MM.1S (cell line): ENCODE results near the gene CBX7.

Source experiments
- EZH2 ChIP-seq: fragments of 300-600 bp; sonication (generic); optimal IDR thresholded peaks from 2 replicates; pipeline ENCODE3; 2017; ENCODE audit warnings: low read depth, mild to moderate bottlenecking, antibody characterized with exemption, low read length, mixed read lengths
- EZH2phosphoT487 ChIP-seq: fragments of 300-600 bp; sonication (generic); IDR thresholded peaks from 2 replicates; pipeline ENCODE4 v1.6.1; 2018; ENCODE audit warnings: antibody characterized with exemption, low read length
- TF ChIP-seq, protein P1 (sequence below): fragments of 300-600 bp; sonication (generic); IDR thresholded peaks from 2 replicates; pipeline ENCODE4 v1.5.1; 2016; ENCODE audit warnings: antibody characterized with exemption, low read length, mixed read lengths

DNA sequence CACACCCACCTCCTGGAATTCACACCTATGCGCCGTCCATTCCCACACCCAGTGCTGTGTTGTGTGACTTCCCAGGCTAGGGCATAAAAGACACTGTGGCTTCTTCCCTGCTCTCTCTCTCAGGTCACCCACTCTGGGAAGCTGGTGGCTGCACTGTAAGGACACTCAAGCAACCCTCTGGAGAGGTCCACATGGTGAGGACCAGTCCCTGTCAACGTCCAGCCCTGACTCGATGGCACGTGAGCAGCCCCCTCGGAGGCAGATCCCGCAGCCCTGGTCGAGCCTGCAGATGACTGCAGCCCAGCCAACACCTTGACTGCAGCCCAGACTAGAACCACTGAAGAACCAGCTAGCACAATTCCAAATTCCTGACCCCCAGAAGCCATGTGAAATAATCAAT, 16.2 kb downstream of the CBX7 start:
- TF ChIP-seq, protein P1, sequence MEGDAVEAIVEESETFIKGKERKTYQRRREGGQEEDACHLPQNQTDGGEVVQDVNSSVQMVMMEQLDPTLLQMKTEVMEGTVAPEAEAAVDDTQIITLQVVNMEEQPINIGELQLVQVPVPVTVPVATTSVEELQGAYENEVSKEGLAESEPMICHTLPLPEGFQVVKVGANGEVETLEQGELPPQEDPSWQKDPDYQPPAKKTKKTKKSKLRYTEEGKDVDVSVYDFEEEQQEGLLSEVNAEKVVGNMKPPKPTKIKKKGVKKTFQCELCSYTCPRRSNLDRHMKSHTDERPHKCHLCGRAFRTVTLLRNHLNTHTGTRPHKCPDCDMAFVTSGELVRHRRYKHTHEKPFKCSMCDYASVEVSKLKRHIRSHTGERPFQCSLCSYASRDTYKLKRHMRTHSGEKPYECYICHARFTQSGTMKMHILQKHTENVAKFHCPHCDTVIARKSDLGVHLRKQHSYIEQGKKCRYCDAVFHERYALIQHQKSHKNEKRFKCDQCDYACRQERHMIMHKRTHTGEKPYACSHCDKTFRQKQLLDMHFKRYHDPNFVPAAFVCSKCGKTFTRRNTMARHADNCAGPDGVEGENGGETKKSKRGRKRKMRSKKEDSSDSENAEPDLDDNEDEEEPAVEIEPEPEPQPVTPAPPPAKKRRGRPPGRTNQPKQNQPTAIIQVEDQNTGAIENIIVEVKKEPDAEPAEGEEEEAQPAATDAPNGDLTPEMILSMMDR, result no peak
- TF ChIP-seq EZH2, result no peak
- TF ChIP-seq EZH2phosphoT487, result no peak
